Cerebellar nuclear complex (tissue), 1 donor: ENCODE results near the gene HADH.
A peak's percentile ranks its signal among the peaks of the same experiment; 100 is the strongest.
"Not testable (repeated sequence)": the region's sequence is repeated elsewhere in the genome, so short reads cannot be mapped to it uniquely, and the experiment has no call there.

Experiments
- DNase-seq, 2 experiments: peaks; one replicate each; lab custom pipeline; 2025; lab: John Stamatoyannopoulos, UW

HADH gene

GRCh38 chr4:107989537-107990386 lies at the start of gene HADH:
TSS of gene HADH (plus strand) at chr4:107989889. CDS start at chr4:107989933, 44 bp downstream.
- peak; percentile 70 to 71 for DNase-seq

GRCh38 chr4:107945809-107946208 lies 43.9 kb upstream of the HADH start:
- no peak for DNase-seq

GRCh38 chr4:107950746-107951540 lies 38.7 kb upstream of the HADH start:
- no peak for DNase-seq

- no peak for DNase-seq
These were observed 38.1 kb upstream of the HADH start for GRCh38 chr4:107951551-107951950.

GRCh38 chr4:107956011-107956410 lies 33.7 kb upstream of the HADH start:
- DNase-seq: no peak

GRCh38 chr4:107966903-107967302 lies 22.8 kb upstream of the HADH start:
- DNase-seq: no peak

- DNase-seq: not testable (repeated sequence)
These were observed 22.2 kb upstream of the HADH start for GRCh38 chr4:107967519-107967918.

- DNase-seq: not testable (repeated sequence)
These were observed 21.8 kb upstream of the HADH start for GRCh38 chr4:107967921-107968320.

- DNase-seq: no peak
These were observed 19.5 kb upstream of the HADH start for GRCh38 chr4:107970063-107970798.

GRCh38 chr4:107972605-107973004 lies 17.1 kb upstream of the HADH start:
- DNase-seq: no peak

- DNase-seq: no peak
These were observed 15.2 kb upstream of the HADH start for GRCh38 chr4:107974523-107974922.

GRCh38 chr4:107977482-107977881 lies 12.2 kb upstream of the HADH start:
- no peak for DNase-seq

GRCh38 chr4:107977966-107978705 lies 11.6 kb upstream of the HADH start:
- no peak for DNase-seq

GRCh38 chr4:107978716-107979451 lies 10.8 kb upstream of the HADH start:
- no peak for DNase-seq

- DNase-seq: no peak
These were observed 1.6 kb upstream of the HADH start for GRCh38 chr4:107987916-107988762.

- no peak for DNase-seq
These were observed 990 bp upstream of the HADH start for GRCh38 chr4:107988763-107989035.

GRCh38 chr4:107989162-107989536 lies 540 bp upstream of the HADH start:
- no peak for DNase-seq

GRCh38 chr4:107991945-107992630 lies 2.4 kb downstream of the HADH start:
- DNase-seq: no peak

- no peak for DNase-seq
These were observed 4.3 kb downstream of the HADH start for GRCh38 chr4:107993969-107994368.

GRCh38 chr4:107994894-107995293 lies 5.2 kb downstream of the HADH start:
- DNase-seq: no peak
